ENCODE measurements around the gene TXNDC15.

The TXNDC15 gene

DNA sequence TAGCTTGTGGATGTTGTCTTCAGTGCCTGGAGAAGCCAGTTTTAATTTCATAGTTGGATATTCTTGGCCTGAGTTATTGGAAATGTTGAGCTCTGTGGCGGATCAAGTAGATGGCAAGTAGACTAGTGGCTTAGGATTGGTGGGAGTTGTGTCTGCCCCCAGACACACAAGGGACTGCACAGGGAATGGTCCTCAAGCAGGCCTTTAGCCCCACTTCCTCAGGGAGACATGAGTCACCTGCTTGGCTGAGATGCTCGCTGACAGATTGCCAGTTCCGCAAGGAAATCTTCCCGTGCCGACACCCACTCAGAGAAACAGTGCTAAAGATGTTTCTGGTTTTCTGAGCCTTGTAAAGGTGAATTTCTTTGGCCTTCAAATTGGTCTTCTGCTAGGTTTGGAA lies 74.7 kb downstream of the TXNDC15 start:
- peak; percentile 6 for DNase-seq (ENCODE audit: low read depth)
- TF ChIP-seq, protein P1, sequence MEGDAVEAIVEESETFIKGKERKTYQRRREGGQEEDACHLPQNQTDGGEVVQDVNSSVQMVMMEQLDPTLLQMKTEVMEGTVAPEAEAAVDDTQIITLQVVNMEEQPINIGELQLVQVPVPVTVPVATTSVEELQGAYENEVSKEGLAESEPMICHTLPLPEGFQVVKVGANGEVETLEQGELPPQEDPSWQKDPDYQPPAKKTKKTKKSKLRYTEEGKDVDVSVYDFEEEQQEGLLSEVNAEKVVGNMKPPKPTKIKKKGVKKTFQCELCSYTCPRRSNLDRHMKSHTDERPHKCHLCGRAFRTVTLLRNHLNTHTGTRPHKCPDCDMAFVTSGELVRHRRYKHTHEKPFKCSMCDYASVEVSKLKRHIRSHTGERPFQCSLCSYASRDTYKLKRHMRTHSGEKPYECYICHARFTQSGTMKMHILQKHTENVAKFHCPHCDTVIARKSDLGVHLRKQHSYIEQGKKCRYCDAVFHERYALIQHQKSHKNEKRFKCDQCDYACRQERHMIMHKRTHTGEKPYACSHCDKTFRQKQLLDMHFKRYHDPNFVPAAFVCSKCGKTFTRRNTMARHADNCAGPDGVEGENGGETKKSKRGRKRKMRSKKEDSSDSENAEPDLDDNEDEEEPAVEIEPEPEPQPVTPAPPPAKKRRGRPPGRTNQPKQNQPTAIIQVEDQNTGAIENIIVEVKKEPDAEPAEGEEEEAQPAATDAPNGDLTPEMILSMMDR (conservative IDR thresholded peaks at IDR 0.05; ENCODE audit: low read length): no peak
- no peak overlapping the region for H3K4me3 ChIP-seq (ENCODE audit: low read length)

DNA sequence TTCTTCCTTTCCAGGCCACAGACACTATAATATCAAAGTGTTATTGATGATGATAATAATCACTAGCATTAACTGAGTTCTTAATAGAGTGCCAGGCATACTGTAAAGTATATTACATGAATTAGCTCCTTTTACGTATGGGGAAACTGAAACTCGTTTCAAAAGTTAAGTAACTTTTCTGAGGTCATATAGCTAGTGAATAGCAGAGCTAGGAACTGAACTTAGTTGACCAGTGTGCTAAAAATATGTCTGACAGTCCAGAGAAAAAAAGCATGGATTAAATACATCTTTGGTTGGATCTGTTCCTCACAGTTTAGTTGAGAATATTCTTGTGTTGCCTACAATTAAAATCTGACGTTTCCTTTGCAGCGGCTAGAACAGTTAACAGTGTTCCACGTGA lies 75.1 kb downstream of the TXNDC15 start:
- no peak overlapping the region for H3K4me3 ChIP-seq (ENCODE audit: low read length)
- no peak for DNase-seq (ENCODE audit: low read depth)
- TF ChIP-seq, protein P1 (conservative IDR thresholded peaks at IDR 0.05; ENCODE audit: low read length): no peak

All from AG10803 (cell line).